Hepatocyte (in vitro differentiated cells): ENCODE measurements around the gene LRP1B.

ENCODE experiments used
- EZH2 ChIP-seq: fragments of 200-600 bp; sonication (generic); IDR thresholded peaks from 2 replicates; pipeline ENCODE4 v1.6.1; 2016; ENCODE audit warnings: antibody characterized with exemption, mild to moderate bottlenecking, borderline replicate concordance
- EZH2phosphoT487 ChIP-seq: fragments of 200-600 bp; sonication (generic); IDR thresholded peaks from one replicate; pipeline ENCODE4 v1.6.1; 2018; ENCODE audit warnings: antibody characterized with exemption, mild to moderate bottlenecking, low read depth, moderate library complexity; ENCODE audit not compliant: unreplicated experiment, severe bottlenecking
- TF ChIP-seq, protein P1 (sequence below): fragments of 200-600 bp; sonication (generic); IDR thresholded peaks from 2 replicates; pipeline ENCODE4 v1.5.1; 2016; ENCODE audit warnings: antibody characterized with exemption, mild to moderate bottlenecking; ENCODE audit not compliant: poor library complexity

DNA sequence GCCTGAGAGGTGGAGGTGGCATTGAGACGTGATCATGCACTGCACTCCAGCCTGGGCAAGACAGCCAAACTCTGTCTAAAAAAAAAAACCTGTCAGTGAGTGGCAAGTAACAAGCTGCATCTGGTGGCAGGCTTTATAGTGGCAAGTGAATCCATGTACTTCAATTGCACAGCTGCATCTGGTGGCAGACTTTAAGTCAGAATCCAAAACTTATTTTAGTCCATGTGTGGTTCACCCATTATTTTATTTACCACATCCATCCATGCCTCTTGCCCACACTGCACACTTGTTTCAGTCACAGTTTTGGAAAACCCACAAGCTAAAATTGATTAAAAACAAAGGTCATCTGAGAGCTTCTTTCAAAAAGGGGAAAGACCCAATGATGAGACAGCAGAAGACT is 1714.2 kb downstream of the LRP1B start:
- TF ChIP-seq, protein P1, sequence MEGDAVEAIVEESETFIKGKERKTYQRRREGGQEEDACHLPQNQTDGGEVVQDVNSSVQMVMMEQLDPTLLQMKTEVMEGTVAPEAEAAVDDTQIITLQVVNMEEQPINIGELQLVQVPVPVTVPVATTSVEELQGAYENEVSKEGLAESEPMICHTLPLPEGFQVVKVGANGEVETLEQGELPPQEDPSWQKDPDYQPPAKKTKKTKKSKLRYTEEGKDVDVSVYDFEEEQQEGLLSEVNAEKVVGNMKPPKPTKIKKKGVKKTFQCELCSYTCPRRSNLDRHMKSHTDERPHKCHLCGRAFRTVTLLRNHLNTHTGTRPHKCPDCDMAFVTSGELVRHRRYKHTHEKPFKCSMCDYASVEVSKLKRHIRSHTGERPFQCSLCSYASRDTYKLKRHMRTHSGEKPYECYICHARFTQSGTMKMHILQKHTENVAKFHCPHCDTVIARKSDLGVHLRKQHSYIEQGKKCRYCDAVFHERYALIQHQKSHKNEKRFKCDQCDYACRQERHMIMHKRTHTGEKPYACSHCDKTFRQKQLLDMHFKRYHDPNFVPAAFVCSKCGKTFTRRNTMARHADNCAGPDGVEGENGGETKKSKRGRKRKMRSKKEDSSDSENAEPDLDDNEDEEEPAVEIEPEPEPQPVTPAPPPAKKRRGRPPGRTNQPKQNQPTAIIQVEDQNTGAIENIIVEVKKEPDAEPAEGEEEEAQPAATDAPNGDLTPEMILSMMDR = no peak
- TF ChIP-seq EZH2 (no peak), EZH2phosphoT487 (no peak)
